Activated CD4-positive, CD25-positive, alpha-beta regulatory T cell treated with anti-CD3 and anti-CD28 coated beads, Interleukin-2, amount 50 U/mL, for 16 hours (primary cell): ENCODE measurements around the gene EPHA8.

Experiments used
- DNase-seq: peaks from one replicate; pipeline ENCODE4 v3.0.0-alpha.2; 2020; ENCODE audit warnings: low read depth, low spot score

The EPHA8 gene

DNA sequence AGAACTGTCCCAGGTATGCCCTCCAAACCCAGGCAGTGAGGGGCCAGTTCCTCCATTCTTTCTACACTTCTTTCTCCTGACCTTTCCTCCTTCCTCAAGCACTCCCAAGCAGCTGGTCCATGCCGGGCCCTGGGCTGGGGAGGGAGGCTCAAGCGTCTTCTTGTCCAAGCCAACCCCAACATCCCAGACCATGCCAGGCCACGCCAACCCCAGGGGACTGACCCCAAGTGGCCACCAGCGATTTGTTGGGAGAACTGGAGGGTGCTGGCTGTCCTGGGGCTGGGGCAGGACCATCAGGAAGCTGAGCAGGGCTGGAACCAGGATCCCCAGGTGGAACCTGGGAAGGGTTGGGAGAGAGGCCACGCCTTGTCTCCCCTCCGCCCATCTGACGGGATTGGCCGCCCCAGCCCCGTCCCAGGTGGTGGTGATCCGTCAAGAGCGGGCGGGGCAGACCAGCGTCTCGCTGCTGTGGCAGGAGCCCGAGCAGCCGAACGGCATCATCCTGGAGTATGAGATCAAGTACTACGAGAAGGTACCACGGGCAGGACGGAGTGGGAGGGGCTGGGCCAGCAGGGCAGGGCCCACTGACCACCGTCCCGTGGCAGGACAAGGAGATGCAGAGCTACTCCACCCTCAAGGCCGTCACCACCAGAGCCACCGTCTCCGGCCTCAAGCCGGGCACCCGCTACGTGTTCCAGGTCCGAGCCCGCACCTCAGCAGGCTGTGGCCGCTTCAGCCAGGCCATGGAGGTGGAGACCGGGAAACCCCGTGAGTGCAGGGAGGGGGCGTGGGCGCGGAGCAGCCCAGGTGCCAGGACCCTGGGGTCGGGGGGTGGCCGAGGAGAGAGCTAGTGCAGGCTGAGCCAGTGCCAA lies 29.9 kb downstream of the EPHA8 start:
- DNase-seq = no peak

DNA sequence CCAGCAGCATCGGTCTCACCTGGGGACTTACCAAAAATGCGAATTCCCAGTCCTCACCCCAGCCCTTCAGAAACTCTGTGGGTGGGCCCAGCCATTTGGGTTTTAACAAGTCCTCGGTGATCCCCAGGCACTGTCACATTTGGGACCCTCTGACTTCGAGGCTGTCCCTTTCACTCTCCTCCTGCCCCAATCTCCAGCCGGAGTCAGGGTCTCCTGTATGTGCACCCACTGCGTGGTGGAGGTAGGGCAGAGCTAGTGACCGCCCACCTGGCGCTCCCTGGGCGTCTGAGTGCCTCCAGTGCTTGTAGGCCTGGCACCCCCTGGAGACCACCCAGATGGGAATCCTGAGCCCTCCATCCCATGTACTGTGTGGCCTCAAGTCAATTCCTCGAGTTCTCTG lies 31.1 kb downstream of the EPHA8 start:
- DNase-seq = no peak

DNA sequence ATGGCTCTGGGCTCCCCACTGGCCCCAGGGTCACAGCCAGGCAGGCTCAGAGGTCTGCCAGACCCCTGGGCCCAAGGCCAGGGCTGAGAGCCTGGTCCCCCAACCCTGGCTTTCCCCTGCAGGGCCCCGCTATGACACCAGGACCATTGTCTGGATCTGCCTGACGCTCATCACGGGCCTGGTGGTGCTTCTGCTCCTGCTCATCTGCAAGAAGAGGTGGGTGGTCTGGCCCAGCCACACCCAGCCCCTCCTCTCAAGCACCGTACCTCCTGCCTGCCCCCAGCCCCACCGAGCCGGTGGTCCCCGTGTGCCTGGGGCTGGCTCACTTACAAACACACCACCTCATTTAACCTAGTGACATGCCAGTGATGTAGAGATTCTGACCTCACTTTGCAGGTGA lies 31.8 kb downstream of the EPHA8 start:
- DNase-seq = no peak

DNA sequence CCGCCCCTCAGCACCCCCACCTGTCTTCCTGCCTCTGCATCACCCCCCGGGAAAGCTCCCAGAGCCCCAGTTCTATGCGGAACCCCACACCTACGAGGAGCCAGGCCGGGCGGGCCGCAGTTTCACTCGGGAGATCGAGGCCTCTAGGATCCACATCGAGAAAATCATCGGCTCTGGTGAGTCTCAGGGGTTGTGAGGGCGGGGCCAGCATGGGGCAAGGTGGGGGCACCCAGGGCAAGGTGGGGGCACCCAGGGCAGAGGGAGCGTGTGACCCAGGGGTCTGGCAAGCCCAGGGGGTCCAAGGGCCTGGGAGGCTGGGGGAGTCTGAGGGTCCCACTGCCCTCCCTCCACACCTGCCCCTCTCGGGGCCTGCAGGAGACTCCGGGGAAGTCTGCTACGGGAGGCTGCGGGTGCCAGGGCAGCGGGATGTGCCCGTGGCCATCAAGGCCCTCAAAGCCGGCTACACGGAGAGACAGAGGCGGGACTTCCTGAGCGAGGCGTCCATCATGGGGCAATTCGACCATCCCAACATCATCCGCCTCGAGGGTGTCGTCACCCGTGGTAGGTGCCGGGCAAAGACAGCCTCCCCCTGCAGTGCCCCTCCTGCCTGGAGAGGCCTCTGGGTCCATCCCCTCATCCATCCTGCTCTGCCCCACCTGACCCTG lies 34.1 kb downstream of the EPHA8 start:
- no peak for DNase-seq

DNA sequence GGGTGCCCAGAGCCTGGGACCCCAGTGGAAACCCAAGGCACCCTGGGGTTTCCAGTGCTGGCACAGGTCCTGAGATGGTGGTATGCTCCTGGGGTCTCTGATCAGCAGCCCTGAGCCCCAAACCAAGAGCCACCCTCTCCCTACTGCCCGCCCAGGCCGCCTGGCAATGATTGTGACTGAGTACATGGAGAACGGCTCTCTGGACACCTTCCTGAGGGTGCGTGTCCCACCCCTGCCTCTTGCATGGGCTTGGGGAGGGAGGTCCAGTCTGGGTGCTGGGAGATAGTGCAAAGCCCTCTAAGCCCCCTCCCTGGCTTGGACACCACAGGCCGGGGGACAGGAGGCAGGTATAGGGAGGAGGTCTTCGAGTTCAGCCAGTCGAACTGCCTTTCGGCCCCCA lies 34.7 kb downstream of the EPHA8 start:
- DNase-seq = no peak

DNA sequence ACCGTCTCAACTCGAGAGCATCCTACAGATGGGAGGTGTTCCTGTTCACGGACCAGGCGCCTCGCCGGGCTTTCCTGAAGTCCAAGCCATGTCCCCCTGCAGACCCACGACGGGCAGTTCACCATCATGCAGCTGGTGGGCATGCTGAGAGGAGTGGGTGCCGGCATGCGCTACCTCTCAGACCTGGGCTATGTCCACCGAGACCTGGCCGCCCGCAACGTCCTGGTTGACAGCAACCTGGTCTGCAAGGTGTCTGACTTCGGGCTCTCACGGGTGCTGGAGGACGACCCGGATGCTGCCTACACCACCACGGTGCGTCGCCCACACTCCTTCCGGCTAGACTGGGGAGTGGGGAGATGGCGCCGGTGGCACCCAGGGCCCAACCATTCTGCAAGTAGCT lies 35.4 kb downstream of the EPHA8 start:
- DNase-seq = no peak

DNA sequence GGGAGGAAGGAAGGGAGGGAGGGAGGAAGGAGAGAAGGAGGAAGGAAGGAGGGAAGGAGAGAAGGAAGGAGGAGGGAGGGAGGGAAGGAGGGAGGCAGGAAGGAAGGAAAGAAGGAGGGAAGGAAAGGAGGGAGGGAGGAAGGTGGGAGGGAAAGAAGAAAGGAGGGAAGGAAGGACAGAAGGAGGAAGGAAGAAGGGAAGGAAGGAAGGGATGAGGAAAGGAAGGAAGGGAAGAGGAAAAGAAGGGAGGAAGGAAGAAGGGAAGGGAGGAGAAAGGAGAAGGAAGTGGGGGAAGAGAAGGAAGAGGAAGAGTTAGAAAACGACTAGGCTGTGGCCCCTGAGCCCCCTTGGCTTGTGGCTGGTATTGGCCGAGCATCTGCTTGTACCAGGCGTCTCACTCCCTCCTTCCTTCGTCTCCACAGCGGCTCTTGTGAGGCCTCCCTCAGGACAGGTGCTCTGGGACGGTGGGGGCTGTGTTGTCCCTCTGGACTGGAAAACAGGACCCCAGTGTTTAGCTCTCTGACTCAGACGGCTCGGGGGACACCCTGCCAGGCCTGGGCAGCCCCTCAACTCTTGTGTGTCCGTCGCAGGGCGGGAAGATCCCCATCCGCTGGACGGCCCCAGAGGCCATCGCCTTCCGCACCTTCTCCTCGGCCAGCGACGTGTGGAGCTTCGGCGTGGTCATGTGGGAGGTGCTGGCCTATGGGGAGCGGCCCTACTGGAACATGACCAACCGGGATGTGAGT lies 37.0 kb downstream of the EPHA8 start:
- no peak for DNase-seq

DNA sequence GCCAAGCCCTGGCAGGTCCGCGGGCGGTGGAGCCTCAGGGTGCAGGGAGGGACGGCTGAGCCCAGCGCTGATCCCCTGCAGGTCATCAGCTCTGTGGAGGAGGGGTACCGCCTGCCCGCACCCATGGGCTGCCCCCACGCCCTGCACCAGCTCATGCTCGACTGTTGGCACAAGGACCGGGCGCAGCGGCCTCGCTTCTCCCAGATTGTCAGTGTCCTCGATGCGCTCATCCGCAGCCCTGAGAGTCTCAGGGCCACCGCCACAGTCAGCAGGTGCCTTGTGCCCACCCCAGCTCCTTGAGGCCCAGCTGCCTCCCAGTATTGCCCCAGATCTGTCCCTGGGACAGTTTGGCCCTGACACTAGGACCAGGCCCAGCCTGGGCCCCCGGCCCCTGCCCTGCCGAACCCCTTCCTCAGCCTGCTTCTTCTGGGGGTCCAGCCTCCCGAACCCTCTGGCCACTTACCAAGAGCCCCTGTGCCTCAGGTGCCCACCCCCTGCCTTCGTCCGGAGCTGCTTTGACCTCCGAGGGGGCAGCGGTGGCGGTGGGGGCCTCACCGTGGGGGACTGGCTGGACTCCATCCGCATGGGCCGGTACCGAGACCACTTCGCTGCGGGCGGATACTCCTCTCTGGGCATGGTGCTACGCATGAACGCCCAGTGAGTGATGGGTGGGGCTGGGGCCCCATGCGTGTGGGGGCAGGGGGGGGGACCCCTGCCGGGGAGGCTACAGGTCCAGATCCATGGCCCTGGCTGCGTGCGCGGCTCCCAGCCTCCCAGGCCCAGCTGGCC lies 37.7 kb downstream of the EPHA8 start:
- DNase-seq = no peak

DNA sequence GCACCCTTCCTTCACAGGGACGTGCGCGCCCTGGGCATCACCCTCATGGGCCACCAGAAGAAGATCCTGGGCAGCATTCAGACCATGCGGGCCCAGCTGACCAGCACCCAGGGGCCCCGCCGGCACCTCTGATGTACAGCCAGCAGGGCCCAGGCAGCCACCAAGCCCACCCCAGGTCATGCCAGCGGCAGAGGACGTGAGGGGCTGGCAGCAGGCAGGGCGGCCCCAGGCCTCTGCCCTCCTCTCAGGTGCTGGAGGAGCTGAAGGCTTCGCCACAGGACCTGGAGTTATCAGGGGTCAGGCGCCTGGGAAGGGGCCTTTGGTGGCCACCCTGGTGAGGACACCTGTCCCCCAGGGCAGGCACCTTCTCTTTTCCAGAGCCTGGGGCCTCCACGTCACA lies 38.3 kb downstream of the EPHA8 start:
- no peak for DNase-seq

DNA sequence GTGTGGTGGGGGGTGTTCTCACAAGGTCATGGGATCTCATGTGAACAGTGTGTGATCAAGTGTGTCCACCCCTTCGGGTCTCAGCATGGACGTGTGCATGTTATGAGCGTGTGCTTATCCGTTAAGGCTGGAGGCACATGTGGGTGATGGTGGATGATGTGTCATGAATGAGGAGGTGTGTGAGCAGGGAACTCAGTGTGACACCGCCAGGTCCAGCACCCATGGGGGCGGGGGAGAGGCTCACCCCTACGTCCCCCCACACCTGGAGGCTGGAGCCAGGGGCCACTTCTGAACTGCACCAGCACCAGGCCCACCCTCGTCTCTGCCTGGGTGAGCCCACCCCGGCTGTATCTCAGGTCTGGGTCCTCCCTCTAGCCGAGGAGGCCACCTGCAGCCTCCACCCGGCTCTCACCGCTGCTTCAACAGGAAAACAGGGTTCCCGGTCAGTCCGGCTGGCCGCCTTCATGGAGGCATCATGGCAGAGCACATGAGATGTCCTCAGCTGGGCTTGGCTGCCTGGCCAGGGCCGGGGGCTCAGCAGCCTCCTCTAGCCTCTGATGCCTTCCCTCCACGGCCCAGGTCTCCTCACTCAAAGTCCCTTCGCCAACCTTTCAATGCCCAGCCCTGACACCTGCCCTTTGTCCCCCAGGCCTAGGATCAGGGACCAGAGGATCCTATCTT lies 38.9 kb downstream of the EPHA8 start:
- DNase-seq = no peak

DNA sequence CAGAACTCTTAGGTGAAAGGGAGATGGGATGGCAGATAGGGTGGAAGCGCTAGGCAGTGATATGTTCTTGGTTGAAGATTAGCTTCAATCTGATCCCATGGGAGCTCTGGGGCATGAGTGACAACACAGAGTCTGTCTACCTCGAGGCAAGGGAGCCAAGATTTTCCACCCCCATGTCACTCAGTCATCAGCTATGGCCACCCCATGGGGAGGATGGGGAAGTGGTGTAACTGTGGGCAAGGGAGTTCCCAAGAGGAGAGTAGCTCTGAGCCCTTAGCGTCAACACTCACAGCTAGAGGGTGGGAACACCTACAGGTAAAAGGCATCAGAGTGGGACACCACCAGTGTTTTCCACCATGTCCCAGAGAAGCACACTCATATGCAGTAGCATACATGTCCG lies 42.9 kb downstream of the EPHA8 start:
- no peak for DNase-seq

DNA sequence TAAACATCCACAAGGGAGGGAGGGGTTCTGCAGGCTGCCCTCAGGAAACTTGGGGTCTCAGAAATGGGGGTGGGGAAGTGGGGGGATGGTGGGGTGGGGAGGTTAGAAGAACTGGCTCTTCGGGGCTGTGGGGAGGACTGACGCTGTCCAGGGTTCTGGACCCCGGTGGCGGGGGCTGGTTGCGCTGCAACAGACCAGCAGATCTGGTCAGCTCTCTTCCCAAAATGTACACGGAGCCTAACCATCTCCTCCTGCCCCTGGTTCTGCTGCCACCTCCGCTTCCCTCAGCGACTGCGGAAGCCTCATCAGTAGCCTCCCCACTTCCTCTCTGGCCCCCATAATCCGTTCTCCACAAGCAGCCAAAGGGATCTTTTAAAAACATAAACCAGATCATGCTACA lies 43.9 kb downstream of the EPHA8 start:
- no peak for DNase-seq

DNA sequence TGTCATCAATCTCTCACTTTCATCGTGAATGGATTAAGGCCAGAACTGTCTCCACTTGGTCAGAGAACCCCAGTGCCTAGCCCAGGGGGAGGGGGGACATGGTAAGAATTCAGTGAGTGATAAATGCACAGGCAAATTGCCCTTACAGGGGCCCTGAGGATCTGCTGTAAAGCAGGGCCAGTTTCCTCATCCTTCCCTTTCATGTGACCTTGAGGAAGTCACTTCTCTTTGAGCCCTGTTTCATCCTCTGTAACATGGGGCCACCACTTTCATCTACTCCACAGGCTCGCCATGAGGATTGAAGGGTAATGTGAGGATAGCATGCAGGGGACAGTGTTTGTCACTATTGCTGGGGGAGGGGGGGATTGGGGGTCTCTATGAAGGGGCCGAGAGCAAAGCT lies 45.1 kb downstream of the EPHA8 start:
- DNase-seq = no peak

DNA sequence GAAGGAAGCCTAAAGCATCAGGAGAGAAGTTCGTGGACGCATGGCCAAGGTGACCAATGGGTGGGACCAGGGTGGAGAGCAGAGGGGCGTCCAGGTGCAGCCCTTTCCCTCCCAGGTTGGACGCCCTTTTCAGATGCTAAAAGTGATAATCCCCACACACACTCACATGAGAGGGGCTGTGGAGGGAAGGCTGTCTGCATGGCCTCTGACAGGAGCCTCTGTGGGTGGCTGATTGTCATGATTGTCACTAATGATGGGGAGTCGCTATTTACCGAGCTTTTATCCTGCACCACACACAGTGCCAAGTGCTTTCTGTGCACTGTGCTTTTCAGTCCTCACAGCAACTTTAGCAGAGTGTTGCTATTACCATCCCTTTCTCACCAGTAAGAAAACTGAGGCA lies 46.0 kb downstream of the EPHA8 start:
- no peak for DNase-seq

DNA sequence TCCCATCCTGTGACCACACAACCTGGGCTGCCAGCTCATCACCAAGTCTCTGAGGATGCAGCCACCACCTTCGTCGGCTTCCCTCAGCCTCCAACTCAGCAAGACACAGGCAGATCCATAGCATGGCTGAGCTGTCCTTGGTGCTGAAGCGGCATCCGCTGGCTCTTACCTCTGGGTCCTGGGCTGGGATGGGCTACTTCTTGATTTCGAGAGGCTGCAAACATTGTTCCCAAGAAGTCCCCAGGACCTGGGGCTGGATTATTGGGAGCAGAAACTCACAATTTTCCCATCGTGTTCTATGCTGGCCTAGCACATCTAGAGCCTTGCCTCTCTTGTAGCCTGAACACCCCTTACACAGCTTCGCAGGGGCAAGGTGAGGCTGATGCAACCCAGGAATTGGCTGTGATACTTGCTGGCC lies 48.2 kb downstream of the EPHA8 start:
- DNase-seq = no peak

DNA sequence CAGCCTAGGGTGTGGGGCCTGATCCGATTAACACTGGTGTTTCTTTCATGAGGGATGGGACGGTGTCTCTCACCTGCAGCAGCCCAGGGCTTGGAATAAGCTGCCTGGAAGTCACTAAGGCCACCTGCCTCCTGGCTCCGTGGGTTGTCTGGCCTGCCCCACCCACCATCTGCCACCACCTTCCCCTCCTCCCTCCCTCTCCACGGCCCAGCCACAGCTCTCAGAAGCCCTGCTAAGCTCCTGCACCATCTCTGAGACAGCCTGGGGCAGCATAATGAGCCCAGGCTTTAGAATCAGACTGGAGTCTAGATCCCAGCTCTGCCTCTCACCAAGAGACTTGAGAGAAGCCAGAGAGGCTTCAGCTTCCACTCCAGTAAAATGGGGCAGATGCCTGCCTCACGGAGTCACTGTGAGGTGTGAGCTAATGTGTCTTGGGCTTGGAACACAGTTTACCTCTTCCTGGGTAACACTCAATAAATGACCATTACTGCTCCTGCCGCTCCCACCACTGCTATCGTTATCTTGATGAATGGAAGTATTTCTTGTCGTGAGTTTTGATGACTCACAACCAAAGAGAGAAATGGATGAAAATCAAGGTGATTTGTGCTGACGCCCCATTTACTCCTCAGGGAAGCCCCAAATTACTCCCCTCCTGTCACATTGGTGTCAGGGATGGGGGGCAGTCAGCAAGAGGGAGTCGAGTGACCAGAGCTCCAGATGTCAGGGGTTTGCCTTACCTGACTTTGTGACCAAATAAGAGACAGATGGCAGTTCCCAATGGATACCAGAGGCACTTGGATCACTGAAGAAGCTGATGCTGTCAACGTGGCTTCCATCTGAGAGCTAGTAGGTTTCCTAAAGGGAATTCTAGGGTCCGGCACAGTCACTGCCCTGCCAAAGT lies 49.6 kb downstream of the EPHA8 start:
- DNase-seq = no peak

DNA sequence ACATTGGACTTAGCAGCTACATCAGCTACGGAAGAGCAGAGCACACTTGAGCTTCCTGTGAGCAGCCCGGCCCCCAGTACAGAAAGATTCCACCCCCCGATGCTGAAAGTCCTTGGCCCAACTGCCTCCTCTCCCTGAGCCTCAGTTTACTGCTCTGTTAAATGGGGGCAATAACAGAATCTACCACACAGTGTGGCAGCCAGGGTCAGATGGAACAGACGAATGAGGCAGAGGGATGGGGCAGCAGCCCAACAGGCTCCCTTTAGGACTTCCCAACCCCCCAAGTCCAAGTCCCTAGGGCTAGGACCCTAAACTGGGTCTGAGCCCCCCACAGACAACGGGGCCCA lies 50.3 kb downstream of the EPHA8 start:
- no peak for DNase-seq

DNA sequence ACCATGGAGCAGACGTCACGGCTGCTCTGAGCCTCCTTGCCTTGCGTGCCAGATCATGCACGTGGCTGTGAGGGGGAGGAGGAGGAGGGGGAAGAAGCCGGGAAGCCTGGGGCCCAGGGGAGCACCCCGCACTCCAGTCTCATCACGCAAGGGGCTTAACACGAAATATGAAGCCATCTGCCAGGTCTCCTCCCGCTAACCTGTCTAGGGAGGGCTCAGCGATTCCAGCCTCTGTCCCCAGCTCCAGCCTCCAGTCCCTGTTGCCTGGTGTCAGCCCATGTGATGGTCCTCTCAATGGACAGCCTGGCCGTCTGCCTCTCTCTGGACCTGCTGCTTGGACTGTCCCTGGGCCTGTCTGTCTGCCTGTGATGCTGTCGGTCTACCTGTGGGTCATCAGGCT lies 50.7 kb downstream of the EPHA8 start:
- DNase-seq = no peak

DNA sequence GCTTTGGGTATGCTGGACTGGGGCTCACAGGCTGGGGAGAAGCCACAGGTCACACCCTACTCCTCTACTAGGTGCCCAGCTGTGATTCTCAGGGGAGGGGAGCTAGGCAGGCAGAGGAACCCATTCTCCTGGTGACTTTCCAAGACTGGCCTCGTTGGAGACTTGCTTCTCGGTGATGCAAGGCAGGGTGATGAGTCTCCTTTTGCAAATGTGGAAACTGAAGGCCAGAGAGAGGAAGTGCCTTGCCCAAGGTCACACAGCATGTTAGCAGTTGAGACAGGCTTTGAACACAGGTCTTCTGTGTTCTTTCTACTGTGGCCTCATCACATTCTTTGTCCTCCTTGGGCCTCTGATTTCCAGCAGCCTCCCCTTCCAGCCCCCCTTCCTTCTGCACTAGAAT lies 52.6 kb downstream of the EPHA8 start:
- DNase-seq = no peak

DNA sequence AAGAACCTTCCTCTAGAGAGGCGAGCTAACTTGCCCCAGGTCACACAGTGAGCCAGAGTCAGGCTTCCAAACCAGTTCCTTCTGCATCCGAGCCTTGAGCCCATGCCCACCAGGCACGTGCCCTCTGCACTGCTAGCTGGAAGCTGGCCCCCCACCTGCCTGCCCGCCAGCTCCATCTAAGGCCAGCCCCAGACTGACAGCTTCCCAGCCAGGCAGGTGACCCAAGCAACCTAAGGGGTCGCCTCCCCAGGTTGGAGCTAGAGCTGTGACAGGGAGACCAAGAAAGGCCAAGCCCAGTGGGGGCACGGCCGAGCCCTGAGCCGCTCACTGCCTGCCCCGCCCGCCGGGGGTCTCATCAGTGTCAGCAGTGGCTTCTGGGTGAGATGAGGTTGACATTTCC lies 53.3 kb downstream of the EPHA8 start:
- DNase-seq = no peak
